Measurements from ENCODE around the gene HELZ. TPM values are rescaled to one million over a fixed set of nuclear protein-coding genes. Genes with fewer than 3 reads are reported as not detected.

HELZ gene
- total and polyA plus RNA-seq, 5 donors from 2014 or later: 48.3 to 130 (median 56.7) TPM

- no peak overlapping the region for H3K4me3 ChIP-seq (ENCODE audit: low read depth, low read length)
- H3K27me3 Mint-ChIP-seq: peaks cover 11% of the 10 kb centered on the region
These were observed 209.6 kb downstream of the HELZ start for GRCh38 chr17:67035131-67036083.

GRCh38 chr17:67033613-67034012 lies 211.4 kb downstream of the HELZ start:
- Histone ChIP-seq H3K4me3 (ENCODE audit: low read depth, low read length) (no peak overlapping the region), H3K4me1 (ENCODE audit: control insufficient read depth, insufficient read depth, low read length, poor library complexity, severe bottlenecking) (no peaks in the 10 kb centered on the region), H3K9me3 (ENCODE audit: control insufficient read depth in 2 of 2, low read length in 2 of 2) (no peaks in the 10 kb centered on the region), H3K27me3 (ENCODE audit: control insufficient read depth, insufficient read depth, low read length) (no peaks in the 10 kb centered on the region), H3K27ac (ENCODE audit: insufficient read depth, low read length, poor library complexity, severe bottlenecking) (no peak overlapping the region), H3K36me3 (ENCODE audit: control insufficient read depth, insufficient read depth, low read length) (no peaks in the 10 kb centered on the region)
- Mint-ChIP-seq H3K27me3 (peaks cover 7% of the 10 kb centered on the region), H3K27ac (no peak overlapping the region), H3K36me3 (no peaks in the 10 kb centered on the region), H3K4me1 (peaks cover 0 to 4% (median 0%) of the 10 kb centered on the region in 4 donors), H3K4me3 (no peak overlapping the region), H3K9me3 (peaks cover 0 to 2% (median 0%) of the 10 kb centered on the region in 7 donors)
- DNase-seq (no peak), ATAC-seq (ENCODE audit: low read depth in 2 of 2) (no peak)

More at GRCh38 chr17:67035131-67036083, 209.6 kb downstream of the HELZ start:
- ATAC-seq (ENCODE audit: low read depth in 2 of 2) (no peak), DNase-seq (no peak)
- H3K4me3 Mint-ChIP-seq: no peak overlapping the region
- no peak overlapping the region for H3K27ac ChIP-seq (ENCODE audit: insufficient read depth, low read length, poor library complexity, severe bottlenecking)
- H3K9me3 ChIP-seq (ENCODE audit: control insufficient read depth in 2 of 2, low read length in 2 of 2): no peaks in the 10 kb centered on the region
- H3K4me1 ChIP-seq (ENCODE audit: control insufficient read depth, insufficient read depth, low read length, poor library complexity, severe bottlenecking): no peaks in the 10 kb centered on the region
- no peaks in the 10 kb centered on the region for H3K36me3 ChIP-seq (ENCODE audit: control insufficient read depth, insufficient read depth, low read length)
- H3K36me3 Mint-ChIP-seq: no peaks in the 10 kb centered on the region
- H3K4me1 Mint-ChIP-seq: peaks cover 0 to 4% (median 0%) of the 10 kb centered on the region in 4 donors
- no peak overlapping the region for H3K27ac Mint-ChIP-seq
- H3K9me3 Mint-ChIP-seq: peaks cover 0 to 2% (median 0%) of the 10 kb centered on the region in 7 donors
- H3K27me3 ChIP-seq (ENCODE audit: control insufficient read depth, insufficient read depth, low read length): no peaks in the 10 kb centered on the region

GRCh38 chr17:67032985-67033384 lies 212.0 kb downstream of the HELZ start:
- Mint-ChIP-seq H3K4me3 (no peak overlapping the region), H3K36me3 (no peaks in the 10 kb centered on the region), H3K9me3 (peaks cover 0 to 2% (median 0%) of the 10 kb centered on the region in 7 donors), H3K27me3 (peaks cover 10% of the 10 kb centered on the region), H3K4me1 (peaks cover 0 to 4% (median 0%) of the 10 kb centered on the region in 4 donors), H3K27ac (peak overlapping the region in 1 of 3 donors; percentile 21)
- H3K9me3 ChIP-seq (ENCODE audit: control insufficient read depth in 2 of 2, low read length in 2 of 2): no peaks in the 10 kb centered on the region
- H3K27ac ChIP-seq (ENCODE audit: insufficient read depth, low read length, poor library complexity, severe bottlenecking): no peak overlapping the region
- H3K36me3 ChIP-seq (ENCODE audit: control insufficient read depth, insufficient read depth, low read length): no peaks in the 10 kb centered on the region
- H3K4me1 ChIP-seq (ENCODE audit: control insufficient read depth, insufficient read depth, low read length, poor library complexity, severe bottlenecking): no peaks in the 10 kb centered on the region
- ATAC-seq (ENCODE audit: low read depth in 2 of 2): no peak
- no peak for DNase-seq
- no peak overlapping the region for H3K4me3 ChIP-seq (ENCODE audit: low read depth, low read length)
- H3K27me3 ChIP-seq (ENCODE audit: control insufficient read depth, insufficient read depth, low read length): no peaks in the 10 kb centered on the region

- no peak for ATAC-seq (ENCODE audit: low read depth in 2 of 2)
- Histone ChIP-seq H3K27me3 (ENCODE audit: control insufficient read depth, insufficient read depth, low read length) (no peaks in the 10 kb centered on the region), H3K4me3 (ENCODE audit: low read depth, low read length) (no peak overlapping the region), H3K4me1 (ENCODE audit: control insufficient read depth, insufficient read depth, low read length, poor library complexity, severe bottlenecking) (no peaks in the 10 kb centered on the region), H3K27ac (ENCODE audit: insufficient read depth, low read length, poor library complexity, severe bottlenecking) (no peak overlapping the region), H3K9me3 (ENCODE audit: control insufficient read depth in 2 of 2, low read length in 2 of 2) (no peaks in the 10 kb centered on the region), H3K36me3 (ENCODE audit: control insufficient read depth, insufficient read depth, low read length) (no peaks in the 10 kb centered on the region)
- H3K4me3 Mint-ChIP-seq: no peak overlapping the region
- H3K4me1 Mint-ChIP-seq: peaks cover 0 to 4% (median 0%) of the 10 kb centered on the region in 4 donors
- no peak overlapping the region for H3K27ac Mint-ChIP-seq
- no peaks in the 10 kb centered on the region for H3K36me3 Mint-ChIP-seq
- peaks cover 0 to 2% (median 0%) of the 10 kb centered on the region in 7 donors for H3K9me3 Mint-ChIP-seq
- no peak for DNase-seq
- H3K27me3 Mint-ChIP-seq: peaks cover 10% of the 10 kb centered on the region
These were observed 212.6 kb downstream of the HELZ start for GRCh38 chr17:67032382-67032781.

GRCh38 chr17:67030641-67031040 lies 214.4 kb downstream of the HELZ start:
- DNase-seq (no peak), ATAC-seq (ENCODE audit: low read depth in 2 of 2) (no peak)
- Mint-ChIP-seq H3K27ac (no peak overlapping the region), H3K9me3 (peaks cover 0 to 1% (median 0%) of the 10 kb centered on the region in 7 donors), H3K36me3 (no peaks in the 10 kb centered on the region), H3K4me1 (no peaks in the 10 kb centered on the region), H3K4me3 (no peak overlapping the region), H3K27me3 (peaks cover 4% of the 10 kb centered on the region)
- Histone ChIP-seq H3K27me3 (ENCODE audit: control insufficient read depth, insufficient read depth, low read length) (no peaks in the 10 kb centered on the region), H3K27ac (ENCODE audit: insufficient read depth, low read length, poor library complexity, severe bottlenecking) (no peak overlapping the region), H3K4me3 (ENCODE audit: low read depth, low read length) (no peak overlapping the region), H3K4me1 (ENCODE audit: control insufficient read depth, insufficient read depth, low read length, poor library complexity, severe bottlenecking) (no peaks in the 10 kb centered on the region), H3K36me3 (ENCODE audit: control insufficient read depth, insufficient read depth, low read length) (no peaks in the 10 kb centered on the region), H3K9me3 (ENCODE audit: control insufficient read depth in 2 of 2, low read length in 2 of 2) (no peaks in the 10 kb centered on the region)

GRCh38 chr17:67027031-67027628 lies 217.9 kb downstream of the HELZ start:
- H3K36me3 Mint-ChIP-seq: no peaks in the 10 kb centered on the region
- H3K27ac Mint-ChIP-seq: no peak overlapping the region
- DNase-seq (no peak), ATAC-seq (ENCODE audit: low read depth in 2 of 2) (no peak)
- H3K4me3 Mint-ChIP-seq: no peak overlapping the region
- H3K4me3 ChIP-seq (ENCODE audit: low read depth, low read length): no peak overlapping the region
- H3K27me3 Mint-ChIP-seq: peaks cover 7% of the 10 kb centered on the region
- no peaks in the 10 kb centered on the region for H3K9me3 Mint-ChIP-seq
- no peaks in the 10 kb centered on the region for H3K9me3 ChIP-seq (ENCODE audit: control insufficient read depth in 2 of 2, low read length in 2 of 2)
- H3K4me1 Mint-ChIP-seq: no peaks in the 10 kb centered on the region
- H3K4me1 ChIP-seq (ENCODE audit: control insufficient read depth, insufficient read depth, low read length, poor library complexity, severe bottlenecking): no peaks in the 10 kb centered on the region
- no peaks in the 10 kb centered on the region for H3K27me3 ChIP-seq (ENCODE audit: control insufficient read depth, insufficient read depth, low read length)
- H3K27ac ChIP-seq (ENCODE audit: insufficient read depth, low read length, poor library complexity, severe bottlenecking): no peak overlapping the region
- H3K36me3 ChIP-seq (ENCODE audit: control insufficient read depth, insufficient read depth, low read length): no peaks in the 10 kb centered on the region

- H3K9me3 ChIP-seq (ENCODE audit: control insufficient read depth in 2 of 2, low read length in 2 of 2): no peaks in the 10 kb centered on the region
- DNase-seq (no peak), ATAC-seq (ENCODE audit: low read depth in 2 of 2) (no peak)
- H3K4me1 Mint-ChIP-seq: no peaks in the 10 kb centered on the region
- H3K4me1 ChIP-seq (ENCODE audit: control insufficient read depth, insufficient read depth, low read length, poor library complexity, severe bottlenecking): no peaks in the 10 kb centered on the region
- H3K27ac Mint-ChIP-seq: no peak overlapping the region
- no peak overlapping the region for H3K4me3 Mint-ChIP-seq
- peaks cover 7% of the 10 kb centered on the region for H3K27me3 Mint-ChIP-seq
- no peak overlapping the region for H3K27ac ChIP-seq (ENCODE audit: insufficient read depth, low read length, poor library complexity, severe bottlenecking)
- H3K36me3 Mint-ChIP-seq: no peaks in the 10 kb centered on the region
- no peak overlapping the region for H3K4me3 ChIP-seq (ENCODE audit: low read depth, low read length)
- no peaks in the 10 kb centered on the region for H3K27me3 ChIP-seq (ENCODE audit: control insufficient read depth, insufficient read depth, low read length)
- H3K9me3 Mint-ChIP-seq: no peaks in the 10 kb centered on the region
- no peaks in the 10 kb centered on the region for H3K36me3 ChIP-seq (ENCODE audit: control insufficient read depth, insufficient read depth, low read length)
These were observed 218.7 kb downstream of the HELZ start for GRCh38 chr17:67026341-67026740.

Data from CD4-positive, CD25-positive, alpha-beta regulatory T cell (primary cell).